GM18502 (cell line): ENCODE results near the gene L2HGDH.

Source experiments
- ATAC-seq: cut with Tn5 transposase; IDR thresholded peaks from one replicate; pipeline ENCODE4 v1.9.1; 2021; ENCODE audit warnings: mild to moderate bottlenecking; ENCODE audit not compliant: unreplicated experiment, poor library complexity

The L2HGDH gene

GRCh38 chr14:50301914-50302313 is 10.1 kb downstream of the L2HGDH start:
- no peak for ATAC-seq

- no peak for ATAC-seq
These were observed 12.4 kb downstream of the L2HGDH start for GRCh38 chr14:50299585-50299984.

- ATAC-seq = no peak
These were observed 21.7 kb downstream of the L2HGDH start for GRCh38 chr14:50290306-50290705.

- ATAC-seq = no peak
These were observed 23.9 kb downstream of the L2HGDH start for GRCh38 chr14:50288146-50288545.

DNA sequence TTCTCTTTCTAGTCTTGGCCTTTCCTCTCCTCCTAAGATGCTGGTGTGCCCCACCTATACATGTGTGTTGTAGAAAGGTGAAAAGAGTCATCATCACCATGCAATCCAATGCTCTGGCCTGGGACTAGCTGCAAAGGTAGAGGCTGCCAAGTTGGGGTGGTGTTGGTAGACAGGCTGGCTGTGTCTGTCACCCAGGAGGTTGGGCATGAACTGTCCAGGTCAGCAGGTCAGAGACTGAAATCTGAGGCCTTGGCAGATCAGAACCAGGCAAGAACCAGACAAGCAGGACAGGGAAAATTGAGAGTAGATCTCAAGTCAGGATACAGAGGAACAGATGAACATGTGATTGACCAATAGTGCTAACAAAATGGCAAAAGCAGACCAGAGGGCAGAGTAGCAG is 26.2 kb downstream of the L2HGDH start:
- ATAC-seq = no peak

- no peak for ATAC-seq
These were observed 39.5 kb downstream of the L2HGDH start for GRCh38 chr14:50272498-50272897.

- ATAC-seq = no peak
These were observed 41.1 kb downstream of the L2HGDH start for GRCh38 chr14:50270932-50271331.

DNA sequence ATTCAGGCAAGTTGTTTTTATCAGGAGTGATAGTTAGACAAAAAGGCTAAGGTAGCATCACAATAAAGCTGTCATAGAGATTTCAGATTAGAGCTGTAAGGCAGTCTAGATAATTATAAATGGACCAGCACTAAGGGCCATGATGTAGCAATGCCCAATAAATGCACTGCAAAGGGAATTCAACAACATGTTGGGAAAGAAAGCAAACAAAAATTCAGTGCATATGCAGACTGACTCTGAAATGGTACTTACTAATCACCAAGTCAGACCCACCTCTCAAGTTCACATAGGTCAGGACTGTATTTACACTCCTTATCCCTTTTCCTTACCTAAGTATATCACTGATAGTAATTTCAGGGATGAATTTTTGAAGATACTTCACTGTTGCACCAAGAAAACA is 47.0 kb downstream of the L2HGDH start:
- no peak for ATAC-seq

DNA sequence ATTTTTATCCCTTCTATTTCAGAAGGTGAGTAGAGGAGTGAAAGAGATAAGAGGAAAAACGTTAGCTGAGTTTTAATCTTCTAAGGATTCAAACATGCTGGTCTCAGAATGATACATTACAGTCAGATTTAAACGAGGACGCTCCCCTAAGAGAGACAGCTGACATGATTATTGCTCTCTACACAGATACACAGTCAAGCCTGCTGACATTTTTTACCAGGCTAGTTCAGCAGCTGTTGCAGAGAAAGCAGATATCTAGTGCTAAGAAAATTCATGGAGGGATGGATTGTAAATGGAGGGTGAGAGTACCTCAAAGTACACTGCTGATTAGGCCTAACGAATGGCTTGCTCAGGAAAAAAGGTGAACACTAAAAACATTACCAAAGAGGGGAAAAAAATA is 48.7 kb downstream of the L2HGDH start:
- ATAC-seq = no peak

GRCh38 chr14:50262865-50263264 is 49.2 kb downstream of the L2HGDH start:
- ATAC-seq = no peak

GRCh38 chr14:50260511-50260910 is 51.5 kb downstream of the L2HGDH start:
- peak; percentile 52 for ATAC-seq

- no peak for ATAC-seq
These were observed 52.0 kb downstream of the L2HGDH start for GRCh38 chr14:50260072-50260471.

GRCh38 chr14:50257732-50258131 is 54.3 kb downstream of the L2HGDH start:
- no peak for ATAC-seq

DNA sequence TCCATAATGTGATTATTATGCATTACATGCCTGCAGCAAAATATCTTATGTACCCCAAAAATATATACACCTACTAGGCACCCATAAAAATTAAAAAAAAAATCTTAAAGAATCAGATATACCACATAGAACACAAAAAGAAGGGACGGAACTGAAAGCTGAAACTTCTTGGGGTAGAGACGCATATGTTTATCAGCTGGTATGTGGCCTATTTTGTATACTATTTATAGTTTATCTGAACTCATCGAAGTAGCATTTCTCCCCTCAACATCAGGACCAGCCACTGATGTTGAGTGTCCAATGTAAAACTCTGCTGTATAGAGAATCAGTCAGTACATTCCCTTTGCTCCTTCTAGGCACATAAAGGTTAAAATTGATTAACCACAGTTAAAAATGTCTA is 57.8 kb downstream of the L2HGDH start:
- ATAC-seq = no peak

DNA sequence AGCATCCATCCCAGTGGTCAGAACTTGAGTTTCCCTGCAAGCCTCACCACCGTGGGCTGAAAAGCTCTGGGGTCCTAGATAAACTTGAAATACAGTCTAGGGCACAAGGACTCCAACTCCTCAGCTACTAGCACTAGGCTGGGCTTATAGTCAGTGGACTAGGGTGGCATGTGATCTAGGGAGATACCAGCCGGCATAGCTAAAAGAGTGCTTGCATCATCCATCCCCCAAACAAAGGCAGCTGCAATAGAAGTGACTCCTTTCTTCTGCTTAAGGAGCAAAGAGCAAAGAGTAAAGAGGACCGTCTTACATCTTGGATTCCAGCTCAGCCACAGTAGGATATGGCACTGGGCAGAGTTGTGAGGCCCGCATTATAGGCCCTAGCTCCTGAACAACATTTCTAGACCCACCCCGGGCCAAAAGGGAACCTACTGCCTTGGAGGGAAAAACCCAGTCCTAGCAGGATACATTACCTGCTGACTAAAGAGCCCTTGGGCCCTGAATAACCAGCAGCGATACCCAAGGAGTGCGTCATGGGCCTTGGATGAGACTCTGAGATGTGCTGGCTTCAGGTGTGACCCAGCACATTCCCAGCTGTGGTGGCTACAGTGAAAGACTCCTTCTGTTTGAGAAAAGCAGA is 62.8 kb downstream of the L2HGDH start:
- ATAC-seq = no peak

- no peak for ATAC-seq
These were observed 64.8 kb downstream of the L2HGDH start for GRCh38 chr14:50247245-50247644.

DNA sequence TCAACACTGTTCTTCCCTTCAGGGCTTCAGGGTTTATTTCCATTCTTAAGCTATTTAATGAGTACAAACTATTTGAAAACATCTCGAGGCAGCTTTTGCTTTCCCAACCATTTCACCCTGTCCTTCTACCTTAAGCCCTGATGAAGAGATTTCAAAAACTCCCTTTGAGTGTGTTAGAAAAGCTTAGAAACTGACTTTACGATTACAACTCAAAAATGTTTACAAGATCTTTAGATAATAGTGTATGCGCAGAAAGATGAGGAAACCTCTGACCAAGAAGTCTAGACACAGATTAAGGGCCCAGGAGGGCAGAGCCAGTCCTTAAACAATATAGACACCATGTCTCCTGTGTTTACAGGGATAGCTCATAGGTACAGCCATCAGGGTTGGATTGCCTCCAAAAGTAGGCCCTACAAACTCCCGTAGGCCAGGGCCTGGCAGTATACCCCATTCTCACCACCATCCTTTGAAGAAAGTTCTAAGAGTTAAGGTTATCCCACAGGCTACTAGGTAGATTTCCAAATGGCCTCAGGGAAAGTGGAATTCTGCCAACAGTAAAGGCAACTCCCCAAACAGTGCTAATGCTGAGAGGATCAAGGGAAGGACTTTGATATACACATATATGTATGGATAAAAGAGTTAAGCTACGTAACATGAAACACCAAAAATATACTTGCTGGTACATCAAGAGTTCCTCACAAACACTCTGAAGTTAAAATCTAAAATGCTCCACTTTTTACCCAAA is 69.3 kb downstream of the L2HGDH start:
- no peak for ATAC-seq

- ATAC-seq = no peak
These were observed 69.9 kb downstream of the L2HGDH start for GRCh38 chr14:50242096-50242495.

- ATAC-seq = no peak
These were observed 74.6 kb downstream of the L2HGDH start for GRCh38 chr14:50237427-50237826.

GRCh38 chr14:50233951-50234250 is 78.1 kb downstream of the L2HGDH start:
- ATAC-seq = no peak

- ATAC-seq = no peak
These were observed 78.7 kb downstream of the L2HGDH start for GRCh38 chr14:50233166-50233950.

DNA sequence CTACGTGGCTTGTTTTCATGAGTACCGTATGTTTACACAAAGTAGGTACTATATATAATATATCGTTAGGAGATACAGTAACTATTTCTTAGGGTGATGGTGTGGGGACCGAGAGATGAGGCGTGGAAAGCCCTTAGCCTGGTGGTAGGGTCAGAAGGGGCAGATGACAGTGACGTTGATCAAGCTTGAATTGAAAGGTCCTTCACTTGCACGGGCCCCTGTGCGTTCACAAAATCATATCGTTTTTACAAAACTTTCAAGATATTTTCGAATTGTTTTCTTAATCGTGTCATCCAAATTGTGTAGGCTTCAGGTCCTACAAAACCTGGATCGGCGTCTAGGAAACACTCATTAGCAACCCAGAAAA is 79.8 kb downstream of the L2HGDH start:
- no peak for ATAC-seq
